DMS53 treated with DMSO at 0.1 percent for 48 hours (cell line): Measurements from ENCODE around the gene H2AZ1.
A peak's percentile ranks its signal among the peaks of the same experiment; 100 is the strongest.

Experiments
- DNase-seq: peaks from one replicate; lab custom pipeline; 2025; ENCODE audit not compliant: unreplicated experiment; lab: John Stamatoyannopoulos, UW

H2AZ1 gene

GRCh38 chr4:99946356-99947189, 3.5 kb downstream of the H2AZ1 start, which contains the start of gene DNAJB14:
TSS of gene DNAJB14 (minus strand) at chr4:99946618. CDS start at chr4:99946571, 47 bp downstream.
- peak; percentile 42 for DNase-seq

- DNase-seq, result peak; percentile 4
Measured at GRCh38 chr4:99945718-99946355, 4.2 kb downstream of the H2AZ1 start.

DNA sequence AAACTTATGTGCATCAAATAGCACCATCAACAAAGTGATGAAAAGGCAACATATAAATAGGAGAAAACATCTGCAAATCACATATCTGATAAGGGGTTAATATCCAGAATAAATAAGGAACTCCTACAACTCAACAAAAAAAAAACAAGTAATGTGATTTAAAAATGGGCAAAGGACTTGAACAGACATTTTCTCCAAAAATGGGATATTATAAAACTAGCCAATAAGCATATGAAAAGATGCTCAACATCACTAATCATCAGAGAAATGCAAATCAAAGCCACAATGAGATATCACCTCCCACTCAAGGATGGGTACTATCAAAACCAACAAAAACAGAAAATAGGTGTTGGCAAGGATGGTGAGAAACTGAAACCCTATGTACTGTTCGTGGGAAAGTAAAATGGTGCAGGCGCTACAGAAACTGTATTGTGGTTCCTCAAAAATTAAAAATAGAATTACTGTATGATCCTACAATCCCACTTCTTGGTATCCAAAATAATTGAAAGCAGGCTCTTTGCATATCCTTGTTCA, 6.1 kb downstream of the H2AZ1 start:
- no peak for DNase-seq

GRCh38 chr4:99938243-99938753, 11.8 kb downstream of the H2AZ1 start:
- DNase-seq, result no peak

- no peak for DNase-seq
Measured at GRCh38 chr4:99934891-99935290, 15.2 kb downstream of the H2AZ1 start.

GRCh38 chr4:99927566-99927965, 22.5 kb downstream of the H2AZ1 start:
- DNase-seq, result no peak

GRCh38 chr4:99921174-99921573, 28.9 kb downstream of the H2AZ1 start:
- no peak for DNase-seq

GRCh38 chr4:99918656-99919055, 31.4 kb downstream of the H2AZ1 start:
- no peak for DNase-seq

DNA sequence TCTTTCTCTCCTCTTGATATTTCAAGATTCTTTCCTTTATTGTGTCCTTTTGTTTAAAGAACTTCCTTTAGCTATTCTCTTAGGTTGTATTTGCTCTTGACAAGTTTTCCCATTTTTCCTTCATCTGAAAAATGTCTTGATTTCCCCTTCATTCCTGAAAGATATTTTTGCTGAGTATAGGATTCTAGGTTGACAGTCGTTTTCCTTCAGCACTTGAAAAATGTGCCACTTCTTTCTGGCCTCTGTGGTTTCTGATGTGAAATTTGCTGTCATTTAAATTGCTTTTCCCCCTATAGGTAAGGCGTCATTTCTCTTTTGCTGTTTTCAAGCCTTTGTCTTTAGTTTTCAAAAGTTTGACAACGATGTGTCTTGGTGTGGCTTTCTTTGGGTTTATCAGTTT, 32.5 kb downstream of the H2AZ1 start:
- DNase-seq, result no peak

DNA sequence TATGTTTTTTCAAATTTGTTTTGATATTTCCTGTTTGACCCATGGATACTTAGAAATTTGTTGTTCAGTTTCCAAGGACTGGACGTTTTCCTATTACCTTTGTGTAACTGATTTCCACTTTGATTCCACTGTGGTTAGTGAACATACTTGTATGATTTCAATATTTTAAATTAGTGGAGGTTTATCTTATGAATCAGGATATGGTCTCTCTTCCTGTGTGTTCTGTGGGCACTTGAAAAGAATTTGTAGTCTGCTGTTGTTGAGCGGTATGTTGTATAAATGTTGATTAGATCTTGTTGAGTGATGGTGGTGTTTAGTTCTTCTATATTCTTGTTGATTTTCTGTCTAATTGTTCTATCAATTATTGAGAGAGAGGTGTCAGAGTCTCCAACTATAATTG, 34.6 kb downstream of the H2AZ1 start:
- no peak for DNase-seq
